Measurements from ENCODE around the gene MMUT. TPM values are rescaled to one million over a fixed set of nuclear protein-coding genes. Genes with fewer than 3 reads are reported as not detected.
"Not testable (repeated sequence)": the region's sequence is repeated elsewhere in the genome, so short reads cannot be mapped to it uniquely, and the experiment has no call there.

Gene MMUT
- total RNA-seq = 10 to 100 TPM; 42.3 to 55.0 TPM
- long read RNA-seq, transcript MUT-201 (13 exons, 3,749 nt) = major isoform, 109 of 159 reads
- long read RNA-seq, partial matches to known transcripts = 8 of 159 reads
- long read RNA-seq, other reads (novel, unspliced or antisense) = 42 of 159 reads

DNA sequence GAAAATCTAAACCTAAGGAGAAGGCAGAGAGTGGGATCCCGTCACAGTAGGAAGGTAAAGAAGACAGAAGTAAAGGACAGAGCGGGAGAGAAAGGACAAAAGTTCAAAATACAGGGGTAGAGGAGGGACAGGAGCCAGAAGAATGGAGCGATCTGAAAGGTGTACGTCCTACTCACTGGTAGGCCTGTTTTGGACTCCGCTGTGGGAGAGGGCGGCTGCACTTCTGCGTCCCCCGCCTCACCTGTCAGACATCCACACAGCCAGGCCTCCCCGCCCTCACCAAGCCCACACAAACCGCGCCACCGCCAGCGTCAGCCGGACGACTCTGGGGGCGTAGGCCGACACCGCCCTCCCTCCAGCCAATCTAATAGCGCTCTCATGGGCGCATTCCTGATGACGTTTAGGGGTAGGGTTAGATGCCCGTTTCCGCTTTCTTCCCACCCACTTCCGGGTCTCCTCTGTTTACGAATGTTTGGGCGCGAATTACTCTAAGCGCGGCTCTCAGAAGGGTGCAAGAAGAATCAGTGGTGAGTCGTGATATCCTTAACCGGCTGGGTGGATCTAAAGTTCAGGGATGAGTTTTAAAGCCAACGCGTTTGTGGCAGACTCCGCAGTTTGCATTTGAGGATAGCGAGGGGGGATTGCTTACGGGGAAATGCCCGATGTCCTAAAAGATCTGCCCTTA is at the start of gene MMUT, which contains the start of gene CENPQ:
MMUT (minus strand) TSS at position 327 of the 685 bp plus-strand sequence. CDS start 3,787 bp downstream, outside the sequence.
CENPQ (plus strand) TSS at position 444 of the 685 bp plus-strand sequence. CDS start 6,807 bp downstream, outside the sequence.
- DNase-seq = peak; percentile 95
- ATAC-seq = peak; percentile 100
- intact Hi-C loops (cut with DNase I, micrococcal nuclease) = no loop called here

DNA sequence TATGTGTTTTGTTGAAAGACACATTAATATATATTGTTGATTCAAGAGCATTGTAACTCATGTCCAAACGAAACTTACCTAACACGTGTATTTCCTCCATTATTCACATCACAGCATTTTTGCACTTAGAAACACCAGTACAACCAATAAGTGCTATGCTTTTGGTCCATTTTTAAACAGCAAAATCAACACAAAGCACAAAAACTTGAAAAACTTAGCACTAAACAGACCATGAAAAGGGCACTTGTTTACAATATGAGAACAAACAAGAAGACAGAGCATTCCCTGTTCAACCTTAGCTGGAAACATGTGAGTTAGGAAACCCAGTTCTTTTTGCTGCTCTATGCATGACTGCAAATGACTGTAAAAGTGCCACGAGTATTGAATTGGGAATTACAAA is 46.3 kb upstream of the MMUT start:
- DNase-seq = no peak
- intact Hi-C loops (cut with DNase I, micrococcal nuclease) = no loop called here
- no peak for ATAC-seq

- intact Hi-C loops (cut with DNase I, micrococcal nuclease) = no loop called here
- peak; percentile 74 for ATAC-seq
- no peak for DNase-seq
Observed at GRCh38 chr6:49506569-49507111, 43.6 kb upstream of the MMUT start.

- intact Hi-C loops (cut with DNase I, micrococcal nuclease) = no loop called here
- DNase-seq (no peak), ATAC-seq (no peak)
Observed at GRCh38 chr6:49504666-49505065, 41.6 kb upstream of the MMUT start.

DNA sequence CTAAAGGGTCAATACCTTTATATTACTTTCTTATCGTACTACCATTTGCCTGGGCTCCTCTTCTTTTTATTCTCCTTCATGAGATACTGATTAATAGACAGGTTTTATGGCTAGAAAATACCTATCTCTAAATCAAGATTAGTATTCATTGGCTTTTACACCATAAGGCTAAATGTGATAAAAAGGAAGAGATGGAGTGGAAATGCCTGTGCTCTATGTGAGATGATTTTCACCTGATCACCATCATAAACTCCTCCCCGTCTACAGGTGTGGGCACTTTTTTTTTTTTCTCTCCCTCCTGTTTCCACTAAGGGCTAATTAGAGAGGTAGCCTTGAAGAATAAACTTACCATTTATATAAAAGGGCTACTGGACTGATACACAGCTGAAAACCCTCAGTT is 36.6 kb upstream of the MMUT start, which contains the start of gene GLYATL3:
GLYATL3 (plus strand) TSS at position 301 of the 400 bp plus-strand sequence. CDS start 12,068 bp downstream, outside the sequence.
- ATAC-seq (no peak), DNase-seq (no peak)
- intact Hi-C loops (cut with DNase I, micrococcal nuclease) = no loop called here

GRCh38 chr6:49499126-49499525 is 36.1 kb upstream of the MMUT start:
- intact Hi-C loops (cut with DNase I, micrococcal nuclease) = no loop called here
- ATAC-seq (no peak), DNase-seq (no peak)

- DNase-seq (no peak), ATAC-seq (no peak)
- intact Hi-C loops (cut with DNase I, micrococcal nuclease) = no loop called here
Observed at GRCh38 chr6:49497304-49497703, 34.3 kb upstream of the MMUT start.

DNA sequence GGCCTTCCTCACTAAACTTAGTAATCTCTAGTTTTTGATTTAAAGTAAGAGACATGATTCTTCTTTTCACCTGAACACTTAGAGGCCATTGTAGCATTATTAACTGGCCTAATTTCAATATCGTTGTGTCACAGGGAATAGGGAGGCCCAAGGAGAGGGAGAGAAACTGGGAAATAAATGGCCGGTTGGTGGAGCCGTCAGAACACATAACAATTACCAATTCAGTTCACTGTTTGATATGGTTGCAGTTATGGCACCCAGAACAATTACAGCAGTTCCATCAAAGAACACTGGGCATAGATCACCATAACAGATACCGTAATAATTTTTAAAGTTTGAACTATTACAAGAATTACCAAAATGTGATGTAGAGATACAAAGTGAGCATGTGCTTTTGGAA is 27.6 kb upstream of the MMUT start:
- ATAC-seq = no peak
- intact Hi-C loops (cut with DNase I, micrococcal nuclease) = no loop called here

DNA sequence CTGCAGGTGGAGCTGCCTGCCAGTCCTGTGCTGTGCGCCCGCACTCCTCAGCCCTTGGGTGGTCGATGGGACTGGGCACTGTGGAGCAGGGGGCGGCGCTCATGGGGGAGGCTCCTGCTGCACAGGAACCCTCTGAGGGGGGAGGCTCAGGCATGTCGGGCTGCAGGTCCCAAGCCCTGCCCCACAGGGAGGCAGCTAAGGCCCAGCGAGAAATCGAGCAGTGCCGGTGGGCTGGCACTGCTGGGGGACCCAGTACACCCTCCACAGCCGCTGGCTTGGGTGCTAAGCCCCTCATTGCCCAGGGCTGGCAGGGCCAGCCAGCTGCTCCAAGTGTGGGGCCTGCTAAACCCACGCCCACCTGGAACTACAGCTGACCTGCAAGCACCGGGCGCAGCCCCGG is 20.3 kb upstream of the MMUT start:
- intact Hi-C loops (cut with DNase I, micrococcal nuclease); DNase-seq; ATAC-seq: not testable (repeated sequence)

More for the DNA sequence above, 27.6 kb upstream of the MMUT start:
- DNase-seq = no peak

- ATAC-seq; intact Hi-C loops (cut with DNase I, micrococcal nuclease): not testable (repeated sequence)
- DNase-seq = peak in 1 of 2 donors; percentile 4
Observed at GRCh38 chr6:49481846-49482245, 18.8 kb upstream of the MMUT start.

DNA sequence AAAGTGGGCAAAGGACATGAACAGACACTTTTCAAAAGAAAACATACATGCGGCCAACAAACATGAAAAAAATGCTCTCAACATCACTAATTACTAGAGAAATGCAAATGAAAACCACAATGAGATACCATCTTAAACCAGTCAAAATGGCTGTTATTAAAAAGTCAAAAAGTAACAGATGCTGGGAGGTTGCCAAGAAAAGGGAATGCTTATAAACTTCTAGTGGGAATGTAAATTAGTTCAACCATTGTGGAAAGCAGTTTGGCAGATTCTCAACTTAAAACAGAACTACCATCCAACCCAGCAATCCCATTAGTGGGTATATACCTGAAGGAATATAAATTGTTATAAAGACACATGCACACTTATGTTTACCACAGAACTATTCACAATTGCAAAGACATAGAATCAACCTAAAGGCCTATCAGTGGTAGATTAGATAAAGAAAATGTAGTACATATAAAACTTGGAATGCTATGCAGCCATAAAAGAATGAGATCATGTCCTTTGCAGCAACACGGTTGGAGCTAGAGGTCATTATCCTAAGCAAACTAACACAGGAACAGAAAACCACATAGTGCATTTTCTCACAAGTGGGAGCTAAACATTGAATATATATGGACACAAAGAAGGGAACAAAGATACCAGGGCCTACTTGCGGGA is 16.4 kb upstream of the MMUT start:
- ATAC-seq = peak; percentile 96
- intact Hi-C loops (cut with DNase I, micrococcal nuclease) = no loop called here
- DNase-seq = no peak

DNA sequence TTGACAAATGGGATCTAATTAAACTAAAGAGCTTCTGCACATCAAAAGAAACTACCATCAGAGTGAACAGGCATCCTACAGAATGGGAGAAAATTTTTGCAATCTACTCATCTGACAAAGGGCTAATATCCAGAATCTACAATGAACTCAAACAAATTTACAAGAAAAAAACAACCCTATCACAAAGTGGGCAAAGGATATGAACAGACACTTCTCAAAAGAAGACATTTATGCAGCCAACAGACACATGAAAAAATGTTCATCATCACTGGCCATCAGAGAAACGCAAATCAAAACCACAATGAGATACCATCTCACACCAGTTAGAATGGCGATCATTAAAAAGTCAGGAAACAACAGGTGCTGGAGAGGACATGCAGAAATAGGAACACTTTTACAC is 13.5 kb upstream of the MMUT start:
- intact Hi-C loops (cut with DNase I, micrococcal nuclease); ATAC-seq; DNase-seq: not testable (repeated sequence)

GRCh38 chr6:49468042-49468441 is 5.0 kb upstream of the MMUT start:
- intact Hi-C loops (cut with DNase I, micrococcal nuclease) = no loop called here
- no peak for ATAC-seq
- DNase-seq = no peak

- ATAC-seq = no peak
- intact Hi-C loops (cut with DNase I, micrococcal nuclease) = no loop called here
Observed at GRCh38 chr6:49464691-49465090, 1.6 kb upstream of the MMUT start.

GRCh38 chr6:49463612-49463967 is 537 bp upstream of the MMUT start:
- no peak for DNase-seq
- peak; percentile 10 for ATAC-seq
- intact Hi-C loops (cut with DNase I, micrococcal nuclease) = no loop called here

More at GRCh38 chr6:49464691-49465090, 1.6 kb upstream of the MMUT start:
- no peak for DNase-seq

DNA sequence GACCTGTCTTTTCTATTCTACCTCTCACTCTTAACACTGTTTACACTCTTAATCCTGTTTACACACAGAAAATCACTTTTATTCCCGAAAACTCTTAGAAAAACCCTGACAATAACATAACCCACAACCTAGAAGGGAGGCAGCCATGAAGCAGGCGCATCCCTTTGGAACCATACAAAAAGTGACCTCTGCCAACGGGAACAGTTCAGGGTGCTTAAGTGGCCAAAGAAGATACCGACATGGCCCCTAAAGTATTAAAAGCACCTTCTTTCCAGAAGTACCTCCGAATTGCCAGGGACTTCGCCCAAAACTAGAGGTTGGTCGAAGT is 490 bp downstream of the MMUT start:
- intact Hi-C loops (cut with DNase I, micrococcal nuclease) = no loop called here
- peak; percentile 42 for ATAC-seq
- DNase-seq = peak in 1 of 2 donors; percentile 11

GRCh38 chr6:49462071-49462470 is 982 bp downstream of the MMUT start:
- intact Hi-C loops (cut with DNase I, micrococcal nuclease) = no loop called here
- DNase-seq (no peak), ATAC-seq (no peak)

DNA sequence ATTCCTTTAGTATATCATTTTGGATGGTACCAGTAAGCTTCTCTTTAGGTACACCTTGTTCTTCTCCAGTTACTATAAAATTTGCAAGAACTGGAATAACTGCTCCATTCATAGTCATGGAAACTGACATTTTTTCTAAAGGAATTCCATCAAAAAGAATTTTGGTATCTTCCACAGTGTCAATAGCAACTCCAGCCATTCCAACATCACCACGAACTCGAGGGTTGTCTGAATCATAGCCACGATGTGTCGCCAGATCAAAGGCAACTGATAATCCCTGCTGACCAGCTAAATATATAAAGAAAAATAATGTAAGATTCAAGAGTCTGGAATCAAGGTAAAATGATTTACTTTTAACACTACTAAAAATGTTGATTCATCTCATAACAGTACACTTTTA is 5.3 kb downstream of the MMUT start:
- intact Hi-C loops (cut with DNase I, micrococcal nuclease) = no loop called here
- no peak for ATAC-seq
- no peak for DNase-seq

DNA sequence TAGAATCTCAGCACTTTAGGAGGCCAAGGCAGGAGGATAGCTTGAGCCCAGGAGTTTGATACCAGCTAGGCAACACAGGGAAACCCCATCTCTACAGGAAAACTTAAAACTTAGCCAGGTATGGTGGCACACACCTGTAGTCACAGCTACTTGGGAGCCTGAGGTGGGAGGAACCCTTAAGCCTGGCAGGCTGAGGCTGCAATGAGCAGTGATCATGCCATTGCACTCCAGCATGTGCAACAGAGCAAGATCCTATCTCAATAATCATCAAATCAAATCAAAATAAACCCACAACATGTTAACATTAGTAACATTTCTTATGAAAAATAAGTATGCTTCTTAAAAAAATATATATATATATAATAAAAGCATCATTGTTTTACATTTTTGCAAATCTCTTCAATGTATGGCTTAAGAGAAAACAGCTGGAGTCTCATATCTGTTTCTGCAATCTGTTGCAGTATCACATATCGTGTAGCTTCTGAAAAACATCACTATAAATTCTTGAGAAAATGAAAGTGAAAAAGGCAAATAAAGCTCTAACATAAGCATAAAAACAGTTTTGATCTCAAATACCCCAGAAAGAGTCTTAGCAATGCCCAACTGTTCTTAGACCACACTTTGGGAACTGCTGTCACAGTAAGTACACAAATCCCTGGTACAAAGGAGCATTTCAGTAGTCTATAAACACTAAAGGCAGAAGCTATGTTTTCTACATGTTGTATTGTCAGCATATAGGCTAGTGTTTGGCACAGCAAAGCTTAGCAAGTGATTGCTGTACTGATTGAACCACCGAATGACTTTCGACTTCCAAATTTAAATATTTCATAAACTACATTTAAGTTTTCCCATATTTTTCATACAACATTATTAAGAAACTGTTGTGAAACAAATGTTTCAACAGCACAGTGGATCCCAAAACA is 8.0 kb downstream of the MMUT start:
- intact Hi-C loops (cut with DNase I, micrococcal nuclease) = no loop called here
- DNase-seq = no peak
- ATAC-seq = no peak

Data from left colon (tissue), 2 donors.